NCI-H146 treated with DMSO at 0.1 percent for 48 hours (cell line): ENCODE data around the gene EDC3.

Experiments
- DNase-seq: peaks from one replicate; lab custom pipeline; 2025; ENCODE audit not compliant: unreplicated experiment; lab: John Stamatoyannopoulos, UW

The EDC3 gene

GRCh38 chr15:74585191-74585590 lies 110.6 kb downstream of the EDC3 start:
- no peak for DNase-seq

- DNase-seq, result peak; percentile 58
These were observed 111.0 kb downstream of the EDC3 start for GRCh38 chr15:74584779-74585178.

- DNase-seq, result no peak
These were observed 111.6 kb downstream of the EDC3 start for GRCh38 chr15:74584204-74584603.
